IMR-90 (cell line): ENCODE results near the gene GPR21. TPM values are rescaled to one million over a fixed set of nuclear protein-coding genes. Genes with fewer than 3 reads are reported as not detected.

ENCODE experiments used
- ATAC-seq: fragments of 200-7000 bp; cut with Tn5 transposase; 2 replicates; pipeline ENCODE4 v1.9.1; 2020; ENCODE audit warnings: low read depth, mild to moderate bottlenecking, moderate library complexity
- BruUV-seq: library from RNA; stranded (reverse); fragments of 400-500 nt; replicated peaks from 2 replicates; lab custom pipeline; 2021; lab: Mats Ljungman, UMichigan
- CTCF ChIA-PET: fragments of 300-600 bp; formaldehyde crosslinking; extraction: SDS; loops from one replicate; lab custom pipeline; 2021; ENCODE audit warnings: antibody characterized with exemption; lab: Yijun Ruan, JAX
- POLR2A ChIA-PET: fragments of 300-600 bp; sonication (Branson Sonifier 250); formaldehyde crosslinking; loops from one replicate; lab custom pipeline; 2022; ENCODE audit warnings: antibody characterized with exemption; ENCODE audit not compliant: unreplicated experiment; lab: Charles Lee
- DNase-seq: peaks from one replicate; pipeline ENCODE4 v3.0.0; 2013
- H2AFZ ChIP-seq: replicated peaks from 2 replicates; pipeline ENCODE3; 2013; ENCODE audit warnings: low read length, mild to moderate bottlenecking; ENCODE audit not compliant: poor library complexity
- H2AK5ac ChIP-seq: 2 replicates; pipeline ENCODE4 v1.6.1; 2013; ENCODE audit warnings: low read depth, low read length, inconsistent platforms
- H2AK9ac ChIP-seq: replicated peaks from 2 replicates; pipeline ENCODE3; 2013; ENCODE audit warnings: mild to moderate bottlenecking, low read depth, low read length, moderate library complexity; ENCODE audit not compliant: poor library complexity
- H2BK120ac ChIP-seq: 2 replicates; pipeline ENCODE4 v1.6.1; 2013; ENCODE audit warnings: low read depth, low read length, inconsistent platforms
- H2BK15ac ChIP-seq: 3 replicates; pipeline ENCODE4 v1.6.1; 2013; ENCODE audit warnings: low read depth, low read length, inconsistent platforms
- H2BK20ac ChIP-seq: 2 replicates; pipeline ENCODE4 v1.6.1; 2013; ENCODE audit warnings: low read depth, mild to moderate bottlenecking, inconsistent platforms, low read length, moderate library complexity
- H2BK5ac ChIP-seq: 2 replicates; pipeline ENCODE4 v1.6.1; 2013; ENCODE audit warnings: mild to moderate bottlenecking, low read depth, low read length, inconsistent platforms; ENCODE audit not compliant: poor library complexity, severe bottlenecking
- H3K14ac ChIP-seq: replicated peaks from 2 replicates; pipeline ENCODE4 v1.6.1; 2013; ENCODE audit warnings: low read depth, low read length, inconsistent platforms
- H3K18ac ChIP-seq: 2 replicates; pipeline ENCODE4 v1.6.1; 2013; ENCODE audit warnings: low read depth, low read length, control low read depth
- H3K23ac ChIP-seq: 2 replicates; pipeline ENCODE4 v1.6.1; 2013; ENCODE audit warnings: low read depth, low read length, inconsistent platforms
- H3K27ac ChIP-seq: 2 replicates; pipeline ENCODE4 v1.5.1; 2013; ENCODE audit warnings: mild to moderate bottlenecking, control low read depth, low read length; ENCODE audit not compliant: insufficient read depth
- H3K27me3 ChIP-seq: 2 replicates; pipeline ENCODE4 v1.6.1; 2013; ENCODE audit warnings: low read length; ENCODE audit not compliant: control insufficient read depth, insufficient read depth
- H3K36me3 ChIP-seq: 2 replicates; pipeline ENCODE4 v1.6.1; 2013; ENCODE audit warnings: low read length, mixed read lengths; ENCODE audit not compliant: control insufficient read depth, insufficient read depth
- H3K4ac ChIP-seq: 2 replicates; pipeline ENCODE4 v1.6.1; 2013; ENCODE audit warnings: low read depth, low read length, inconsistent platforms
- H3K4me1 ChIP-seq: 2 replicates; pipeline ENCODE4 v1.6.1; 2013; ENCODE audit warnings: low read length, mixed read lengths; ENCODE audit not compliant: control insufficient read depth, insufficient read depth
- H3K4me2 ChIP-seq: 2 replicates; pipeline ENCODE4 v1.6.1; 2013; ENCODE audit warnings: low read depth, mild to moderate bottlenecking, control low read depth, low read length, moderate library complexity
- H3K4me3 ChIP-seq: 2 replicates; pipeline ENCODE4 v1.5.1; 2013; ENCODE audit warnings: low read depth, mild to moderate bottlenecking, control low read depth, low read length, moderate library complexity; ENCODE audit not compliant: insufficient read depth
- H3K56ac ChIP-seq: 2 replicates; pipeline ENCODE4 v1.6.1; 2013; ENCODE audit warnings: low read length, inconsistent platforms; ENCODE audit not compliant: insufficient read depth; ENCODE audit errors: extremely low read depth
- H3K79me1 ChIP-seq, 2 experiments: 2 replicates each; pipeline ENCODE4 v1.6.1; 2013; ENCODE audit warnings: low read length in 2 of 2, inconsistent platforms in 1 of 2, low read depth in 1 of 2
- H3K9ac ChIP-seq: 2 replicates; pipeline ENCODE4 v1.6.1; 2013; ENCODE audit warnings: low read depth, low read length, control low read depth
- H3K9me1 ChIP-seq: 2 replicates; pipeline ENCODE4 v1.6.1; 2013; ENCODE audit warnings: low read length, inconsistent platforms; ENCODE audit not compliant: insufficient read depth
- H3K9me3 ChIP-seq: 2 replicates; pipeline ENCODE4 v1.6.1; 2013; ENCODE audit warnings: low read length; ENCODE audit not compliant: control insufficient read depth, insufficient read depth
- H4K20me1 ChIP-seq: 2 replicates; pipeline ENCODE4 v1.6.1; 2013; ENCODE audit warnings: low read length, inconsistent platforms; ENCODE audit not compliant: insufficient read depth
- H4K5ac ChIP-seq: 2 replicates; pipeline ENCODE4 v1.6.1; 2013; ENCODE audit warnings: mild to moderate bottlenecking, low read depth, low read length, control low read depth
- H4K8ac ChIP-seq, 2 experiments: 2 replicates each; pipeline ENCODE4 v1.6.1; 2013; ENCODE audit warnings: low read depth in 2 of 2, low read length in 2 of 2, control low read depth in 1 of 2, inconsistent platforms in 1 of 2
- H4K91ac ChIP-seq: 2 replicates; pipeline ENCODE4 v1.6.1; 2013; ENCODE audit warnings: low read depth, low read length, inconsistent platforms; ENCODE audit not compliant: insufficient read depth
- BHLHE40 ChIP-seq: fragments of 150-350 bp; IDR thresholded peaks from 2 replicates; pipeline ENCODE4 v1.6.1; 2016; ENCODE audit warnings: mild to moderate bottlenecking, low read depth, low read length
- CEBPB ChIP-seq: IDR thresholded peaks from 2 replicates; pipeline ENCODE4 v1.6.1; 2012; ENCODE audit warnings: low read depth, low read length, improper control_type of control experiment
- CHD1 ChIP-seq: IDR thresholded peaks from 2 replicates; pipeline ENCODE4 v1.6.1; 2012; ENCODE audit warnings: low read depth, low read length, improper control_type of control experiment
- CTCF ChIP-seq: conservative IDR thresholded peaks from 2 replicates; pipeline ENCODE4 v1.5.1; 2012; ENCODE audit warnings: mild to moderate bottlenecking, low read depth, low read length, improper control_type of control experiment
- ELK1 ChIP-seq: fragments of 150-350 bp; IDR thresholded peaks from 2 replicates; pipeline ENCODE4 v1.6.1; 2016; ENCODE audit warnings: low read depth, mild to moderate bottlenecking, low read length, moderate library complexity, borderline replicate concordance
- FOS ChIP-seq: fragments of 150-350 bp; IDR thresholded peaks from 2 replicates; pipeline ENCODE4 v1.6.1; 2016; ENCODE audit warnings: low read depth, low read length
- MAFK ChIP-seq: IDR thresholded peaks from 2 replicates; pipeline ENCODE4 v1.6.1; 2012; ENCODE audit warnings: low read depth, low read length, improper control_type of control experiment
- MAZ ChIP-seq: IDR thresholded peaks from 2 replicates; pipeline ENCODE4 v1.6.1; 2012; ENCODE audit warnings: low read depth, mild to moderate bottlenecking, low read length, improper control_type of control experiment, moderate library complexity, borderline replicate concordance
- MXI1 ChIP-seq: IDR thresholded peaks from 2 replicates; pipeline ENCODE4 v1.6.1; 2012; ENCODE audit warnings: low read depth, mild to moderate bottlenecking, low read length, moderate library complexity, borderline replicate concordance
- NFE2L2 ChIP-seq: fragments of 150-350 bp; IDR thresholded peaks from 2 replicates; pipeline ENCODE4 v1.6.1; 2016; ENCODE audit warnings: low read depth, mild to moderate bottlenecking, low read length
- POLR2A ChIP-seq: IDR thresholded peaks from 2 replicates; pipeline ENCODE4 v1.6.1; 2012; ENCODE audit warnings: mild to moderate bottlenecking, low read depth, low read length
- RAD21 ChIP-seq: IDR thresholded peaks from 2 replicates; pipeline ENCODE4 v1.6.1; 2012; ENCODE audit warnings: low read length, improper control_type of control experiment
- RCOR1 ChIP-seq: IDR thresholded peaks from 2 replicates; pipeline ENCODE4 v1.6.1; 2012; ENCODE audit warnings: mild to moderate bottlenecking, low read length, improper control_type of control experiment; ENCODE audit not compliant: insufficient replicate concordance
- RFX5 ChIP-seq: IDR thresholded peaks from 2 replicates; pipeline ENCODE4 v1.8.0; 2012; ENCODE audit warnings: low read depth, mild to moderate bottlenecking, low read length, moderate library complexity
- SMC3 ChIP-seq: fragments of 150-350 bp; IDR thresholded peaks from 2 replicates; pipeline ENCODE4 v1.6.1; 2016; ENCODE audit warnings: low read depth, mild to moderate bottlenecking, antibody characterized with exemption, low read length, moderate library complexity
- USF2 ChIP-seq: fragments of 150-350 bp; IDR thresholded peaks from 2 replicates; pipeline ENCODE4 v1.6.1; 2017; ENCODE audit warnings: mild to moderate bottlenecking, antibody characterized with exemption, low read length, low read depth
- WGBS, 2 experiments: methylation state at CpG; one replicate each; pipeline versions ENCODE4 v1.1.5 to v1.1.7; 2013; ENCODE audit warnings: missing lambda C conversion rate in 2 of 2; ENCODE audit not compliant: insufficient read length in 1 of 2; ENCODE audit errors: extremely low coverage in 2 of 2; 5-methylcytosine and 5-hydroxymethylcytosine counted together
- dilution Hi-C: fragments of 300-500 bp; cut with HindIII; formaldehyde crosslinking; loops from one replicate; pipeline ENCODE4 v1.14.3; 2018; ENCODE audit warnings: low sequenced_read_pairs; ENCODE audit not compliant: unreplicated experiment
- in situ Hi-C: fragments of 300-500 bp; cut with MboI; formaldehyde crosslinking; loops from 3 replicates; pipeline ENCODE4 v1.14.3; 2019; ENCODE audit warnings: low sequenced_read_pairs, inconsistent platforms, mixed read lengths
- intact Hi-C: fragments of 100-400 bp; cut with micrococcal nuclease; formaldehyde crosslinking; loops from 2 replicates; pipeline ENCODE4 v1.10.0; 2022
- polyA plus RNA-seq, 3 experiments: library from polyadenylated mRNA; depleted of rRNA; stranded (reverse); fragments of >200 nt; gene quantifications; 2 replicates each; pipeline ENCODE4 v1.2.3, GENCODE V29; 2012; ENCODE audit warnings: low replicate concordance in 1 of 3
- total RNA-seq: library from RNA; depleted of rRNA; stranded (reverse); fragments of >200 nt; gene quantifications from 2 replicates; pipeline ENCODE4 v1.2.3, GENCODE V29; 2012

GPR21 gene
- total and polyA plus RNA-seq, 2 of the 4 experiments (the other 2 are of a cell fraction), result 0.90 TPM; not detected in 1

GRCh38 chr9:123031963-123032362 lies 1.5 kb upstream of the GPR21 start:
- H4K20me1 ChIP-seq, result no peaks in the 10 kb centered on the region
- ATAC-seq (no peak), DNase-seq (no peak)
- H2BK5ac ChIP-seq, result no peak overlapping the region
- no peak overlapping the region for H2AK5ac ChIP-seq
- ChIA-PET POLR2A (no interaction called here), CTCF (no interaction called here)
- 0 out of 2 replicates have a peak overlapping the region, but pooled peaks have one; percentile 14 for H2BK120ac ChIP-seq
- H3K36me3 ChIP-seq, result peaks cover 14% of the 10 kb centered on the region
- no peaks in the 10 kb centered on the region for H3K27me3 ChIP-seq
- dilution Hi-C loops, result no loop called here
- no peak overlapping the region for H3K4ac ChIP-seq
- no peak overlapping the region for H2BK15ac ChIP-seq
- no peak overlapping the region for H4K5ac ChIP-seq
- intact Hi-C loops, result no loop called here
- no peak overlapping the region for H3K4me3 ChIP-seq
- WGBS, 2 experiments, result no CpG with 5 or more reads among the region's 1 CpG
- no peak overlapping the region for H2AFZ ChIP-seq
- no peaks in the 10 kb centered on the region for H3K9me3 ChIP-seq
- peaks cover 9% of the 10 kb centered on the region; the same call in 1 of the 2 replicates for H3K9me1 ChIP-seq
- no peak overlapping the region for H3K18ac ChIP-seq
- BruUV-seq, result no TSS peak
- no peak overlapping the region for H3K14ac ChIP-seq
- TF ChIP-seq NFE2L2, result no peak
- TF ChIP-seq BHLHE40, result no peak
- no peak for TF ChIP-seq FOS
- TF ChIP-seq POLR2A, result no peak
- no peak for TF ChIP-seq RAD21
- no peak for TF ChIP-seq ELK1
- no peak for TF ChIP-seq RCOR1
- no peak for TF ChIP-seq SMC3
- no peak for TF ChIP-seq MXI1
- no peak for TF ChIP-seq USF2
- TF ChIP-seq CEBPB, result no peak
- no peak for TF ChIP-seq MAFK
- no peak for TF ChIP-seq MAZ
- no peak for TF ChIP-seq CHD1
- TF ChIP-seq RFX5, result no peak
- no peak for TF ChIP-seq CTCF
- H4K91ac ChIP-seq, result no peak overlapping the region
- H3K9ac ChIP-seq, result no peak overlapping the region
- H3K4me1 ChIP-seq, result peaks cover 9% of the 10 kb centered on the region
- H2AK9ac ChIP-seq, result no peak overlapping the region
- no peak overlapping the region for H3K56ac ChIP-seq
- no peak overlapping the region for H3K4me2 ChIP-seq
- in situ Hi-C loops, result no loop called here
- peaks cover 7 to 8% of the 10 kb centered on the region in 2 experiments; a peak in 3 of 4 replicates for H3K79me1 ChIP-seq
- H4K8ac ChIP-seq, result no peak overlapping the region; a peak in 1 of 4 replicates
- no peak overlapping the region for H3K23ac ChIP-seq
- no peak overlapping the region for H2BK20ac ChIP-seq
- H3K27ac ChIP-seq, result no peak overlapping the region
